OCI-LY3 (cell line): ENCODE data around the gene KCNH3.

Source experiments
- EZH2phosphoT487 ChIP-seq: fragments of 200-600 bp; shearing (Covaris generic); IDR thresholded peaks from 2 replicates; pipeline ENCODE4 v1.6.1; 2018; ENCODE audit warnings: antibody characterized with exemption, mixed run types, low read depth
- TF ChIP-seq, protein P1 (sequence below): fragments of 200-600, 300-600 bp; sonication (generic); IDR thresholded peaks from 2 replicates; pipeline ENCODE4 v1.5.1; 2014; ENCODE audit warnings: antibody characterized with exemption, low read length, low read depth

DNA sequence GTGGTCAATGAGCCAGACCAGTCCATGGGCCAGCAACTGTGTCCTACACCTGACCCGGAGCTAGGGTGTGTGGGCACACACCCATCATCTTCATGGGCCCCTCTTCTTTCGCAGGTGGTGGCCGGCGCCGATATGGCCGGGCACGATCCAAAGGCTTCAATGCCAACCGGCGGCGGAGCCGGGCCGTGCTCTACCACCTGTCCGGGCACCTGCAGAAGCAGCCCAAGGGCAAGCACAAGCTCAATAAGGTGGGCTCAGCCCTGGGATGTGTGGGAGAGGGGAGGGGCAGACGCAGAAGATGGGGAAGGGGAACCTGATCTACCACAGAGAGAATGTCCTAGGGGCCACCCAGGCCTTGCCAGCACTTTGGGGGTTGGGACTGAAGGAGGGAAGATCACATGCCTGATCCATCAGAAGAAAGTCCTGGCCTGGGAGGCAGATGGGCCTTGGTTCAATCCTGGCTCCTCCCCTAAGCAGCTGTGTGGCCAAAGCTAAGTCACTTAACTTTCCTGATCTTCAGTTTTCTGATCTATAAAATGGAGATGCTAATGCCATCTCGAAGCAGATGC is 3.8 kb downstream of the KCNH3 start:
- TF ChIP-seq, protein P1, sequence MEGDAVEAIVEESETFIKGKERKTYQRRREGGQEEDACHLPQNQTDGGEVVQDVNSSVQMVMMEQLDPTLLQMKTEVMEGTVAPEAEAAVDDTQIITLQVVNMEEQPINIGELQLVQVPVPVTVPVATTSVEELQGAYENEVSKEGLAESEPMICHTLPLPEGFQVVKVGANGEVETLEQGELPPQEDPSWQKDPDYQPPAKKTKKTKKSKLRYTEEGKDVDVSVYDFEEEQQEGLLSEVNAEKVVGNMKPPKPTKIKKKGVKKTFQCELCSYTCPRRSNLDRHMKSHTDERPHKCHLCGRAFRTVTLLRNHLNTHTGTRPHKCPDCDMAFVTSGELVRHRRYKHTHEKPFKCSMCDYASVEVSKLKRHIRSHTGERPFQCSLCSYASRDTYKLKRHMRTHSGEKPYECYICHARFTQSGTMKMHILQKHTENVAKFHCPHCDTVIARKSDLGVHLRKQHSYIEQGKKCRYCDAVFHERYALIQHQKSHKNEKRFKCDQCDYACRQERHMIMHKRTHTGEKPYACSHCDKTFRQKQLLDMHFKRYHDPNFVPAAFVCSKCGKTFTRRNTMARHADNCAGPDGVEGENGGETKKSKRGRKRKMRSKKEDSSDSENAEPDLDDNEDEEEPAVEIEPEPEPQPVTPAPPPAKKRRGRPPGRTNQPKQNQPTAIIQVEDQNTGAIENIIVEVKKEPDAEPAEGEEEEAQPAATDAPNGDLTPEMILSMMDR = no peak
- no peak for TF ChIP-seq EZH2phosphoT487
